ENCODE measurements around the gene RASAL1. TPM values are rescaled to one million over a fixed set of nuclear protein-coding genes. Genes with fewer than 3 reads are reported as not detected.

Gene RASAL1
- total RNA-seq, 1 donor from 2014 or later, result 0.41 TPM

- no peak overlapping the region for H3K4me3 ChIP-seq
- H3K4me1 ChIP-seq, result no peaks in the 10 kb centered on the region
- no peak for TF ChIP-seq CTCF (IDR thresholded peaks at IDR 0.05)
- ATAC-seq (no peak), DNase-seq (no peak)
- H3K36me3 ChIP-seq, result no peaks in the 10 kb centered on the region
- H3K27ac ChIP-seq, result no peak overlapping the region
- intact Hi-C loops (cut with DNase I), result no loop called here
- peaks cover 33% of the 10 kb centered on the region for H3K27me3 ChIP-seq (ENCODE audit: low read depth)
- H3K9me3 ChIP-seq, result no peaks in the 10 kb centered on the region
Observed at GRCh38 chr12:113050795-113051194, 84.8 kb downstream of the RASAL1 start.

GRCh38 chr12:113049976-113050742, 85.4 kb downstream of the RASAL1 start:
- ATAC-seq (peak; percentile 44 to 47), DNase-seq (no peak)
- Histone ChIP-seq H3K4me1 (no peaks in the 10 kb centered on the region), H3K36me3 (no peaks in the 10 kb centered on the region), H3K27ac (no peak overlapping the region), H3K27me3 (ENCODE audit: low read depth) (peaks cover 26% of the 10 kb centered on the region), H3K4me3 (no peak overlapping the region), H3K9me3 (no peaks in the 10 kb centered on the region)
- peak; percentile 14 for TF ChIP-seq CTCF (IDR thresholded peaks at IDR 0.05)
- intact Hi-C loops (cut with DNase I), result no loop called here

Small RNAs within 50 kb of the gene (microRNA-seq; reads per million reads assigned to microRNA genes)
- not detected for gene MIR7106 (ENCODE audit: borderline number of aligned reads)

Other genes with a start within 250 kb of the RASAL1 start
- gene OAS1, start 228.8 kb downstream of the RASAL1 start, total RNA-seq, result 112 TPM
- 65.8 TPM for gene OAS3, start 197.3 kb downstream of the RASAL1 start, total RNA-seq
- 96.4 TPM for gene OAS2, start 157.2 kb downstream of the RASAL1 start, total RNA-seq
- 6.8 TPM for gene DTX1, start 79.0 kb downstream of the RASAL1 start, total RNA-seq
- 7.3 TPM for gene CFAP73, start 14.0 kb upstream of the RASAL1 start, total RNA-seq
- 54.9 TPM for gene DDX54, start 49.7 kb upstream of the RASAL1 start, total RNA-seq
- 14.2 TPM for gene RITA1, start 50.0 kb upstream of the RASAL1 start, total RNA-seq
- 68.1 TPM for gene TPCN1, start 85.7 kb upstream of the RASAL1 start, total RNA-seq
- gene SLC8B1, start 199.3 kb upstream of the RASAL1 start, total RNA-seq, result 39.3 TPM
- gene PLBD2, start 222.8 kb upstream of the RASAL1 start, total RNA-seq, result 44.8 TPM